Gastroesophageal sphincter (tissue), 4 donors: Measurements from ENCODE around the gene GAS2L1. TPM values are rescaled to one million over a fixed set of nuclear protein-coding genes. Genes with fewer than 3 reads are reported as not detected.

Experiments
- ATAC-seq: fragments of 150-250 bp; one replicate; pipeline ENCODE4 v1.9.1; 2016; ENCODE audit warnings: mild to moderate bottlenecking, moderate library complexity
- H3K27ac ChIP-seq, 4 donors: fragments of 200-600 bp; sonication (generic) in 3 of 4; 1 replicate in 3 of 4; 2 replicates in 1 of 4; pipeline ENCODE4 v1.5.1; 2016 to 2019
- H3K27me3 ChIP-seq: fragments of 200-600 bp; sonication (generic); one replicate; pipeline ENCODE4 v1.5.1; 2019
- H3K36me3 ChIP-seq, 2 donors: fragments of 200-600 bp; sonication (generic); one replicate each; pipeline ENCODE4 v1.5.1; 2019; ENCODE audit warnings: control low read depth in 1 of 2
- H3K4me1 ChIP-seq, 3 donors: fragments of 200-600 bp; sonication (generic); 1 replicate in 2 of 3; 2 replicates in 1 of 3; pipeline ENCODE4 v1.5.1; 2016 to 2019; ENCODE audit warnings: control low read depth in 2 of 3
- H3K4me3 ChIP-seq, 2 donors: fragments of 200-600 bp; sonication (generic); one replicate each; pipeline ENCODE4 v1.5.1; 2019; ENCODE audit warnings: mild to moderate bottlenecking in 1 of 2, moderate library complexity in 1 of 2
- H3K9me3 ChIP-seq, 3 donors: fragments of 200-600 bp; sonication (generic); one replicate each; pipeline ENCODE4 v1.5.1; 2017 to 2019; ENCODE audit warnings: control low read depth in 2 of 3
- EP300 ChIP-seq: sonication (generic); formaldehyde crosslinking; IDR thresholded peaks from one replicate; pipeline ENCODE4 v1.6.1; 2017; ENCODE audit warnings: antibody characterized with exemption, mild to moderate bottlenecking
- POLR2A ChIP-seq, 2 donors: fragments of 450-650 bp; IDR thresholded peaks; one replicate each; pipeline ENCODE4 v1.6.1; 2017; ENCODE audit warnings: antibody characterized with exemption in 2 of 2, mild to moderate bottlenecking in 2 of 2, moderate library complexity in 1 of 2
- POLR2AphosphoS5 ChIP-seq: sonication (generic); formaldehyde crosslinking; IDR thresholded peaks from one replicate; pipeline ENCODE4 v1.6.1; 2017; ENCODE audit warnings: antibody characterized with exemption
- WGBS, 2 donors: methylation state at CpG; one replicate each; pipeline ENCODE4 v1.1.5; 2018; ENCODE audit warnings: low coverage in 1 of 2; 5-methylcytosine and 5-hydroxymethylcytosine counted together
- total RNA-seq, 4 donors: library from RNA; depleted of rRNA; stranded (reverse); fragments of >200 nt; gene quantifications; one replicate each; pipeline ENCODE4 v1.1.0, GENCODE V29; 2016
- TF ChIP-seq, protein P1 (sequence below), 4 experiments: fragments of 200-600 bp in 2 of 4; fragments of 450-650 bp in 2 of 4; sonication (generic) in 1 of 4; IDR thresholded peaks; one replicate each; pipeline ENCODE4 v1.5.1; 2017 to 2019; ENCODE audit warnings: antibody characterized with exemption in 4 of 4, mild to moderate bottlenecking in 2 of 4, moderate library complexity in 2 of 4

The GAS2L1 gene
- total RNA-seq, 4 donors from 2014 or later, result 17.8 to 65.5 (median 36.8) TPM

DNA sequence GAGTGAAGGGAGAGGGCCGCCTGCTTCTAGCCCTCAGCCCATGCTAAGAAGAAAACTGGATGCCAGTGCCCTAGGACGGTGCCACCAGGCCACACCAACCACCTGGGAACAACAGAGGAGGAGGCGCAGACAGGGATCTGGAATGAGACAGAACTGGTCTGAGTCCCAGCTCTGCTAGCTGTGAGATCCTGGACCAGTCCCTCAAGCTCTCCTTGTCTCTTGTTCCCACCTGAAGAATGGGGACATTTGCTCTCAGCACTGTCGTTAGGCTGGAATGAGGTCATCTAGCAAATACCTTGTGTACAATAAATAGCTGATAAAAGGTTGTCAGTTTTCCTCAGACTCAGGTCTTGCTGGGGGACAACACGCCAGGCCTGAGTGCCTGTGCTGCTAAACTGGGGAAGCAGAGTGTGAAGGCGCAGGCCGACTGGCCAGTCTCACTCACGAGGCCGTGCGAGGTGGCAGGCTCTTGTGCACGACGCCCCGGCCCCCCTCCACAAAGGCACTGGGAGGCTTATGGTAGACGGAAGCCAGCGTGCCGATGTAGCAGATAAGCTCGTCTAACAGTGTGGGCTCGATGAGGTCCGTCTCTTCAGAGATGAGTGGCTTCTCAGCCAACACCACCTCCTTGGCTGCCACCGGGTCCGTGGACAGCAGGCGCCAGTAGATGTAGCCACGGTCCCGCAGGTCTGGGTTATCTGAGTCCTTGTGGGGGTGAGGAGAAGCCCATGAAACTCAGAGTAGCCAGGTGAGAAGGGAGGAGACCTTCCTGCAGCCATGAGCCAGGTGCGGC is 34.8 kb downstream of the GAS2L1 start:
- Histone ChIP-seq H3K36me3 (peaks cover 0 to 82% of the 10 kb centered on the region in 2 donors), H3K9me3 (no peaks in the 10 kb centered on the region), H3K27ac (no peak overlapping the region), H3K4me3 (no peak overlapping the region), H3K27me3 (no peaks in the 10 kb centered on the region), H3K4me1 (peaks cover 0 to 33% (median 0%) of the 10 kb centered on the region in 3 donors)
- WGBS, 2 donors, result 91 to 100% methylated on average over 2 to 7 of the region's 25 CpGs
- no peak for ATAC-seq
- TF ChIP-seq EP300 (no peak), POLR2AphosphoS5 (no peak), POLR2A (IDR thresholded peaks at IDR 0.05) (no peak)
- TF ChIP-seq, protein P1, sequence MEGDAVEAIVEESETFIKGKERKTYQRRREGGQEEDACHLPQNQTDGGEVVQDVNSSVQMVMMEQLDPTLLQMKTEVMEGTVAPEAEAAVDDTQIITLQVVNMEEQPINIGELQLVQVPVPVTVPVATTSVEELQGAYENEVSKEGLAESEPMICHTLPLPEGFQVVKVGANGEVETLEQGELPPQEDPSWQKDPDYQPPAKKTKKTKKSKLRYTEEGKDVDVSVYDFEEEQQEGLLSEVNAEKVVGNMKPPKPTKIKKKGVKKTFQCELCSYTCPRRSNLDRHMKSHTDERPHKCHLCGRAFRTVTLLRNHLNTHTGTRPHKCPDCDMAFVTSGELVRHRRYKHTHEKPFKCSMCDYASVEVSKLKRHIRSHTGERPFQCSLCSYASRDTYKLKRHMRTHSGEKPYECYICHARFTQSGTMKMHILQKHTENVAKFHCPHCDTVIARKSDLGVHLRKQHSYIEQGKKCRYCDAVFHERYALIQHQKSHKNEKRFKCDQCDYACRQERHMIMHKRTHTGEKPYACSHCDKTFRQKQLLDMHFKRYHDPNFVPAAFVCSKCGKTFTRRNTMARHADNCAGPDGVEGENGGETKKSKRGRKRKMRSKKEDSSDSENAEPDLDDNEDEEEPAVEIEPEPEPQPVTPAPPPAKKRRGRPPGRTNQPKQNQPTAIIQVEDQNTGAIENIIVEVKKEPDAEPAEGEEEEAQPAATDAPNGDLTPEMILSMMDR (IDR thresholded peaks at IDR 0.05), result no peak

DNA sequence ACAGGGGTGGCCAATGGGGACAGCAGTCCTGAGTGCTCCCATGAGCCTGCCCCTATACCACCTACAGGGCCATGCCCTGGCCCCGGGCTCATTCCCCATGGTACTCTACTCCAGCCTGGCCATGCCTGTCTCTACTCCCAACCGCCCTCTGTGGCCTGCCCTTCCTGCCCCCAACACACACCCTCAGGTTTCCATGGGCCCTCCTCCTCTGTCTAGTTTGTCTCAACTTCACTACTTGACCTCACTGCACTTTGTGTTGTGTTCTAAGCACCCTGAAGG is 35.3 kb downstream of the GAS2L1 start:
- TF ChIP-seq EP300 (no peak), POLR2AphosphoS5 (no peak), POLR2A (IDR thresholded peaks at IDR 0.05) (no peak)
- TF ChIP-seq, protein P1 (IDR thresholded peaks at IDR 0.05), result no peak
- ATAC-seq, result no peak
- Histone ChIP-seq H3K4me3 (no peak overlapping the region), H3K27me3 (no peaks in the 10 kb centered on the region), H3K4me1 (peaks cover 0 to 38% (median 0%) of the 10 kb centered on the region in 3 donors), H3K27ac (no peak overlapping the region), H3K36me3 (peaks cover 0 to 82% of the 10 kb centered on the region in 2 donors), H3K9me3 (no peaks in the 10 kb centered on the region)
- 100% methylated on average over 2 of the region's 2 CpGs; no CpG with 5 or more reads in 1 of the 2 donors for WGBS, 2 donors

DNA sequence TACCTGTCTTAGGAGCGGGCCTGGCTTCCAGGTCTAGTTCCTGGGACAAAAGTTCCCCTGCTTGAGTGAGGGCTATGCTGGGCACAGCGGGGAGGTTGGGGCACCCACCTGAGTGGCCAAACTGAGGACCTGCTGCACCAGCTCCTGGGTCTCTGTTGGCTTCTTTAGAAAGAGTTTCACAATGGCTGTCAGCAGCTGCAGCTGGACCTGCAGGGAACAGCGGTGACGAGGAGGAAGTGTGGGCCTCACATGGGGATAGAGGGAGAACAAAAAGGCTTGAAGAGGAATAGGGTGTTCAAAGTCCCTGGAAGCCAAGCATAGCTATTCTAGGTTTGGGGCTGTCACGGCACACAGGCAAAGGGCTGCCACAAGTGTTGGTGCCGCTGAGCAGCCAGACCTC is 35.7 kb downstream of the GAS2L1 start:
- H3K4me1 ChIP-seq, result peaks cover 0 to 42% (median 0%) of the 10 kb centered on the region in 3 donors
- ATAC-seq, result no peak
- H3K4me3 ChIP-seq, result no peak overlapping the region
- no peak overlapping the region for H3K27ac ChIP-seq
- no peaks in the 10 kb centered on the region for H3K27me3 ChIP-seq
- H3K36me3 ChIP-seq, result peaks cover 0 to 82% of the 10 kb centered on the region in 2 donors
- no peaks in the 10 kb centered on the region for H3K9me3 ChIP-seq
- WGBS, 2 donors, result 60 to 82% methylated on average over 1 to 2 of the region's 6 CpGs
- TF ChIP-seq, protein P1 (IDR thresholded peaks at IDR 0.05), result no peak
- no peak for TF ChIP-seq POLR2AphosphoS5
- TF ChIP-seq POLR2A (IDR thresholded peaks at IDR 0.05), result no peak
- TF ChIP-seq EP300, result no peak

DNA sequence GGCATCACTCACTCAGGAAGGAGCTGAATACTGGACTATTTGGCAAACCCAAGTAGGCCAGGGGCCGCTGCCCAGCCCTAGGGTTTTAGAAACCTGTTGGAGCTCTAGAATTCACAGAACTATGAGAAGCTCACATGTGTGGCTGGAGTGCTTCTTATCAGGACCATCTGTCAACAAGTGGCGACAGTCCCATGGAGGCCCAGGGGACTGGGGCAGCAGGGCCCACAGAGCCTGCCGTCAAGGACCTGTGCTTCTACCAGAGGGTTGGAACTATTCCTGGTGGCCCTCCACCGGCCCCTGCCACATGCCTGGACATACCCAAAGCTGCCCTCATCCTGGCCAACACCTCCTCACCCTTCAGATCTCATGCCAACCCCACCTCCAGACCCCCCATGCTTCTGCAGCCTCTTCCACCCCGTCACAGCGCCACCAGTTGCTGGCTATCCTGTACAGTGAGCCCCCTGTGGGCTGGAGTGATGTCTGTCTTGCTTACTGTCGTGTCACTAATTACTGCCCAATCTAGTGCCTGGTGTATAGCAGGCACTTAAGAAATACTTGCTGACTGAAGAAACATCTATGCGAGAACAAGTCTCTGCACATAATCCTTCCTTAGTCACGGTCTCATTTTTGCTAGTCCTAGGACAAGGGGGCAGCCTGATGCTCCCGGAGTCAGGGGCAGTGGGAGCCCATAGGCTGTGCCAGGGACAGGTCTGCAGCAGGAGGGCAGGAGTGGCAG is 36.3 kb downstream of the GAS2L1 start:
- no peak for ATAC-seq
- Histone ChIP-seq H3K9me3 (no peaks in the 10 kb centered on the region), H3K27me3 (no peaks in the 10 kb centered on the region), H3K4me3 (no peak overlapping the region), H3K27ac (no peak overlapping the region), H3K4me1 (peaks cover 0 to 44% (median 0%) of the 10 kb centered on the region in 3 donors), H3K36me3 (peaks cover 0 to 82% of the 10 kb centered on the region in 2 donors)
- TF ChIP-seq POLR2A (IDR thresholded peaks at IDR 0.05), result no peak
- TF ChIP-seq EP300, result no peak
- TF ChIP-seq POLR2AphosphoS5, result no peak
- TF ChIP-seq, protein P1 (IDR thresholded peaks at IDR 0.05), result no peak
- 90 to 92% methylated on average over 2 to 4 of the region's 10 CpGs for WGBS, 2 donors
